ENCODE results near the gene NELFA. TPM values are rescaled to one million over a fixed set of nuclear protein-coding genes. Genes with fewer than 3 reads are reported as not detected.

NELFA gene
- total RNA-seq, 4 donors from 2014 or later, result 23.1 to 36.8 (median 25.0) TPM

- H3K9me3 ChIP-seq, result no peaks in the 10 kb centered on the region
- intact Hi-C loops (cut with DNase I), result no loop called here
- H3K4me3 ChIP-seq, result no peak overlapping the region
- no peak for TF ChIP-seq CTCF (IDR thresholded peaks at IDR 0.05)
- no peaks in the 10 kb centered on the region for H3K27me3 ChIP-seq
- peaks cover 13 to 93% (median 21%) of the 10 kb centered on the region in 3 donors for H3K36me3 ChIP-seq
- no peak for DNase-seq
- 87 to 98% methylated on average over 3 to 7 of the region's 11 CpGs for WGBS, 2 donors
- no peak overlapping the region for H3K27ac ChIP-seq
- no peaks in the 10 kb centered on the region for H3K4me1 ChIP-seq
Observed at GRCh38 chr4:1975880-1976279, 32.9 kb downstream of the NELFA start.

DNA sequence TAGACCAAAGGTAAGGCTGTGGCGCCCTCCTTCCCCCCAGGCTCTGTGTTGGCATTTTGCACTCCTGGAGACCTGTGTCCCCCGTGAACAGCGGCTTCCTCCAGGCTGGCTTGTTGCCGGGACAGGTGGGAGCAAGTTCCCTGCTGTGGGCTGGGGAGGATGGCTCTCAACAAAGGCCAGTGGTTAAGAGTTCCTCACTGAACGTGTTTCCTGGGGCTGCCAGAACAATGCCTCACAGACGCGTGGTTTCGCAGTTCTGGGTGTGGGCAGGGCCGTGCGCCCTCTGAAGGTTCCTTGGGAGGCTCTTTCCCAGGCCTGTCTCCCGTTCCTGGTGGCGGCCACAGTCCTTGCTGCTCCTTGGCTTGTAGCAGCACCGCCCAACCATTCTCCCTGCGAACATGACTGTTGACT is 33.4 kb downstream of the NELFA start:
- H3K27ac ChIP-seq, result no peak overlapping the region
- TF ChIP-seq CTCF (IDR thresholded peaks at IDR 0.05) (no peak), POLR2A (IDR thresholded peaks at IDR 0.05) (no peak)
- no peak for DNase-seq

GRCh38 chr4:1974840-1975239 is 33.9 kb downstream of the NELFA start:
- H3K27ac ChIP-seq, result no peak overlapping the region
- no peaks in the 10 kb centered on the region for H3K27me3 ChIP-seq
- 84 to 98% methylated on average over 6 to 8 of the region's 8 CpGs for whole genome bisulfite sequencing, 2 donors
- H3K9me3 ChIP-seq, result no peaks in the 10 kb centered on the region
- TF ChIP-seq CTCF (IDR thresholded peaks at IDR 0.05) (no peak), POLR2A (IDR thresholded peaks at IDR 0.05) (no peak)
- H3K36me3 ChIP-seq, result peaks cover 11 to 92% (median 19%) of the 10 kb centered on the region in 3 donors
- intact Hi-C loops (cut with DNase I), result no loop called here
- H3K4me3 ChIP-seq, result no peak overlapping the region
- no peaks in the 10 kb centered on the region for H3K4me1 ChIP-seq
- no peak for DNase-seq

More for the DNA sequence above, 33.4 kb downstream of the NELFA start:
- 84 to 92% methylated on average over 4 to 11 of the region's 14 CpGs for WGBS, 2 donors
- intact Hi-C loops (cut with DNase I), result no loop called here
- Histone ChIP-seq H3K4me3 (no peak overlapping the region), H3K27me3 (no peaks in the 10 kb centered on the region), H3K36me3 (peaks cover 13 to 93% (median 19%) of the 10 kb centered on the region in 3 donors), H3K9me3 (no peaks in the 10 kb centered on the region), H3K4me1 (no peaks in the 10 kb centered on the region)

DNA sequence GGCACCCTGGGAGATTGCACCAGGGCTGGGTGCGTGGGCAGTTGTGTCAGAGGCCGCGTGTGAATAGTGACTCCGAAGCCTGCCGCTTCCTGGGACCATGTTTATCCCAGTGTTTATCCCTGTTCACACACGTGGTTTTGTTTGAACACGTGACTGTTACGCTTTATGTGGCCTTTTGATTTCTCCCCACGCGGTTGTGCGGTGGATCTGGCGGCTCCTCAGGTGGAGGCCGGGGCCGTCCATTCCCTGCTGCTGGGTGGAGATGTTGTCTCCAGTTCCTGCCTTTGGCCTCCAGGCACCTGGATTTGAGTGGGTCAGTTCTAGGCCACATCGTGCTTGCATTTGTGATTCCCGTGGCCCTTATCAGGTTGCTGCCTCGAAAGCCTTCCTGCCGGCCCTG is 35.1 kb downstream of the NELFA start:
- 91 to 93% methylated on average over 6 to 17 of the region's 18 CpGs for WGBS, 2 donors
- H3K36me3 ChIP-seq, result peaks cover 7 to 92% (median 19%) of the 10 kb centered on the region in 3 donors
- TF ChIP-seq CTCF (IDR thresholded peaks at IDR 0.05), result no peak
- no peaks in the 10 kb centered on the region for H3K4me1 ChIP-seq
- intact Hi-C loops (cut with DNase I), result no loop called here
- DNase-seq, result no peak
- no peaks in the 10 kb centered on the region for H3K27me3 ChIP-seq
- H3K9me3 ChIP-seq, result no peaks in the 10 kb centered on the region
- no peak overlapping the region for H3K27ac ChIP-seq
- H3K4me3 ChIP-seq, result no peak overlapping the region

DNA sequence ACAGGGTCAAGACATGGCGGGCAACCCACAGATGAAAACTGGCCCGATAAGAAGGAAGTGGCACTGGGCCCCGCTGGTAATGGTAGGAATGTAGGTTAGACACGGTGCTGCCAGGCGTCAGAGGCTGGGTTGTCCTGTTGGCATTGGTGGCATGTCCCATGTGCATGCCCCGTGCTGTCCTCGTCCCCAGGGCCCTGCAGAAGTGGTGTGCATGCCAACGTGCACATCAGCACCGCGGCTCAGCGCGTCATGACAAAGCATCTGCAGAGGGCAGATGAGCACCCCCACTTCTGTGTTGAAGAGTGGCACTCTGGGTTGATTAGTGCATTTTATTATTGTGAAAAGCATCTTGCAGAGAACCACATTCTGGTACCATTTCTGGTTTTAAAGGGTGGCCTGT is 35.6 kb downstream of the NELFA start:
- Histone ChIP-seq H3K4me3 (no peak overlapping the region), H3K36me3 (peaks cover 7 to 88% (median 19%) of the 10 kb centered on the region in 3 donors), H3K27me3 (no peaks in the 10 kb centered on the region), H3K9me3 (no peaks in the 10 kb centered on the region), H3K4me1 (no peaks in the 10 kb centered on the region), H3K27ac (no peak overlapping the region)
- 87 to 100% methylated on average over 2 to 12 of the region's 12 CpGs for WGBS, 2 donors
- DNase-seq, result no peak
- TF ChIP-seq POLR2A (IDR thresholded peaks at IDR 0.05), result no peak
- no peak for TF ChIP-seq CTCF (IDR thresholded peaks at IDR 0.05)
- intact Hi-C loops (cut with DNase I), result no loop called here
